B cell (primary cell): ENCODE data around the gene ZFP1. TPM values are rescaled to one million over a fixed set of nuclear protein-coding genes. Genes with fewer than 3 reads are reported as not detected.

ENCODE experiments used
- ATAC-seq: fragments of 200-7000 bp; cut with Tn5 transposase; one replicate; pipeline ENCODE4 v1.10.0; 2021; ENCODE audit warnings: low read depth, mild to moderate bottlenecking, moderate number of reproducible peaks, moderate library complexity
- CTCF ChIA-PET: fragments of 350-600 bp; sonication (Branson Sonifier 250); formaldehyde crosslinking; loops from one replicate; lab custom pipeline; 2021; ENCODE audit warnings: antibody characterized with exemption, inconsistent platforms; lab: Charles Lee
- POLR2A ChIA-PET: fragments of 350-600 bp; sonication (Branson Sonifier 250); formaldehyde crosslinking; loops from one replicate; lab custom pipeline; 2021; ENCODE audit warnings: antibody characterized with exemption; lab: Charles Lee
- DNase-seq: peaks from one replicate; pipeline ENCODE4 v3.0.0; 2013
- H2AFZ ChIP-seq: 2 replicates; pipeline ENCODE4 v1.6.1; 2012; ENCODE audit warnings: mild to moderate bottlenecking, low read depth, low read length; ENCODE audit not compliant: insufficient read depth, poor library complexity, severe bottlenecking
- H3K27ac ChIP-seq, 2 donors: 1 replicate in 1 of 2; 2 replicates in 1 of 2; pipeline ENCODE4 v1.5.1; 2012 to 2013; ENCODE audit warnings: low read length in 2 of 2, mild to moderate bottlenecking in 2 of 2, moderate library complexity in 1 of 2
- H3K27me3 ChIP-seq, 4 experiments: fragments of 200-600 bp in 1 of 4; sonication (generic) in 1 of 4; replicated peaks in 1 of 4; 1 replicate in 2 of 4; 2 replicates in 2 of 4; pipeline versions ENCODE4 v1.6.1 to v1.7.0; 2013 to 2016; ENCODE audit warnings: low read length in 3 of 4, mild to moderate bottlenecking in 2 of 4, mixed read lengths in 1 of 4, moderate library complexity in 1 of 4; ENCODE audit not compliant: insufficient read depth in 4 of 4, control insufficient read depth in 3 of 4; ENCODE audit errors: control extremely low read depth in 1 of 4
- H3K36me3 ChIP-seq, 2 experiments: replicated peaks in 1 of 2; 1 replicate in 1 of 2; 2 replicates in 1 of 2; pipeline versions ENCODE4 v1.6.1 to v1.7.1; 2013; ENCODE audit warnings: low read length in 1 of 2; ENCODE audit not compliant: insufficient read depth in 2 of 2, control insufficient read depth in 1 of 2; ENCODE audit errors: control extremely low read depth in 1 of 2, extremely low read depth in 1 of 2
- H3K4me1 ChIP-seq, 2 donors: fragments of 200-600 bp in 1 of 2; sonication (generic) in 1 of 2; 1 replicate in 1 of 2; 2 replicates in 1 of 2; pipeline versions ENCODE4 v1.5.1 to v1.6.1; 2013 to 2017; ENCODE audit warnings: low read length in 2 of 2; ENCODE audit not compliant: control insufficient read depth in 2 of 2, insufficient read depth in 2 of 2
- H3K4me2 ChIP-seq: replicated peaks from 2 replicates; pipeline ENCODE3; 2012; ENCODE audit warnings: mild to moderate bottlenecking, low read depth, low read length; ENCODE audit not compliant: poor library complexity, severe bottlenecking
- H3K4me3 ChIP-seq, 5 experiments: fragments of 200-600 bp in 1 of 5; sonication (generic) in 1 of 5; 1 replicate in 3 of 5; 2 replicates in 2 of 5; pipeline versions ENCODE4 v1.5.1 to v1.7.0; 2011 to 2016; ENCODE audit warnings: low read length in 4 of 5, mild to moderate bottlenecking in 4 of 5, low read depth in 2 of 5, control low read depth in 1 of 5, moderate library complexity in 1 of 5; ENCODE audit not compliant: insufficient read depth in 1 of 5; ENCODE audit errors: control extremely low read depth in 1 of 5, extremely low read depth in 1 of 5
- H3K79me2 ChIP-seq: fragments of 200-600 bp; sonication (generic); one replicate; pipeline ENCODE4 v1.6.0; 2016; ENCODE audit warnings: low read length; ENCODE audit not compliant: control insufficient read depth, insufficient read depth
- H3K9ac ChIP-seq: fragments of 200-600 bp; sonication (generic); 2 replicates; pipeline ENCODE4 v1.6.1; 2017; ENCODE audit warnings: mild to moderate bottlenecking, low read length, moderate library complexity
- H3K9me3 ChIP-seq, 3 donors: one replicate each; pipeline versions ENCODE4 v1.6.1 to v1.7.1; 2013; ENCODE audit warnings: low read length in 2 of 3; ENCODE audit not compliant: control insufficient read depth in 2 of 3, insufficient read depth in 1 of 3; ENCODE audit errors: control extremely low read depth in 1 of 3
- H4K20me1 ChIP-seq: 2 replicates; pipeline ENCODE4 v1.6.0; 2012; ENCODE audit warnings: mild to moderate bottlenecking, low read length; ENCODE audit not compliant: insufficient read depth, control insufficient read depth, poor library complexity, severe bottlenecking
- H3K27ac Mint-ChIP-seq: one replicate; pipeline ENCODE4 v1.8.0; 2021; ENCODE audit warnings: mixed read lengths
- H3K27me3 Mint-ChIP-seq: one replicate; pipeline ENCODE4 v1.8.0; 2021; ENCODE audit warnings: mixed read lengths
- H3K4me1 Mint-ChIP-seq: one replicate; pipeline ENCODE4 v1.8.0; 2021; ENCODE audit warnings: mixed read lengths
- H3K4me3 Mint-ChIP-seq: one replicate; pipeline ENCODE4 v1.8.0; 2021; ENCODE audit warnings: mixed read lengths
- H3K9me3 Mint-ChIP-seq: one replicate; pipeline ENCODE4 v1.8.0; 2022; ENCODE audit warnings: mixed read lengths; ENCODE audit not compliant: insufficient read depth
- CTCF ChIP-seq: fragments of 200-600 bp; IDR thresholded peaks from one replicate; pipeline ENCODE4 v1.8.0; 2022; ENCODE audit warnings: antibody characterized with exemption, mild to moderate bottlenecking
- EZH2 ChIP-seq: IDR thresholded peaks from 2 replicates; pipeline ENCODE4 v1.6.1; 2012; ENCODE audit warnings: borderline replicate concordance, low read depth, mild to moderate bottlenecking, moderate library complexity, low read length; ENCODE audit not compliant: insufficient read depth, poor library complexity, severe bottlenecking
- WGBS: methylation state at CpG from one replicate; pipeline ENCODE4 v1.1.5; 2013; ENCODE audit warnings: missing lambda C conversion rate; ENCODE audit not compliant: insufficient coverage; 5-methylcytosine and 5-hydroxymethylcytosine counted together
- intact Hi-C: fragments of 100-400 bp; cut with micrococcal nuclease; formaldehyde crosslinking; loops from one replicate; pipeline ENCODE4 v1.10.0; 2022
- polyA minus RNA-seq: library from RNA; depleted of rRNA, polyadenylated mRNA; stranded (reverse); fragments of >200 nt; gene quantifications from 2 replicates; pipeline ENCODE4 v1.2.3, GENCODE V29; 2012
- polyA plus RNA-seq: library from polyadenylated mRNA; depleted of rRNA; stranded (reverse); fragments of >200 nt; gene quantifications from 2 replicates; pipeline ENCODE4 v1.2.3, GENCODE V29; 2012
- total RNA-seq, 2 donors: library from RNA; stranded (reverse); fragments of 120-200 nt in 1 of 2; gene quantifications; 1 replicate in 1 of 2; 2 replicates in 1 of 2; pipeline versions ENCODE4 v1.2.3 to v1.2.4, GENCODE V29; 2013 to 2022

Gene ZFP1
- total RNA-seq (13.4 and 14.1 TPM in 2 replicates), polyA plus RNA-seq (3.4 and 4.9 TPM in 2 replicates), polyA minus RNA-seq (2.8 and 8.6 TPM in 2 replicates)
- total RNA-seq (2013) = 10.9 TPM

GRCh38 chr16:75148311-75149195 is at the start of gene ZFP1:
Gene ZFP1 (plus strand): TSS chr16:75148524. CDS start chr16:75152952, 4,428 bp downstream.
- peak within 1 kb of the TSS; percentile 92 for H3K9ac ChIP-seq
- peaks cover 0 to 24% (median 9%) of the 10 kb centered on the region in 3 donors for H3K9me3 ChIP-seq
- no peaks in the 10 kb centered on the region for H3K27me3 Mint-ChIP-seq
- intact Hi-C loops = loop anchor here (1.0 to 10.0 kb wide), 10 partner anchors 37 to 854 kb away; partner anchors contain the start of genes ADAT1, CFDP1, GLG1 and PSMD7
- peak; percentile 86 for ATAC-seq
- peak within 1 kb of the TSS; percentile 89 for H3K4me3 Mint-ChIP-seq
- peaks cover 9% of the 10 kb centered on the region for H3K9me3 Mint-ChIP-seq
- H4K20me1 ChIP-seq = no peaks in the 10 kb centered on the region
- H3K4me1 ChIP-seq = peaks cover 5 to 7% of the 10 kb centered on the region in 2 donors
- peaks cover 20% of the 10 kb centered on the region for H3K4me1 Mint-ChIP-seq
- peak within 1 kb of the TSS; percentile 86 to 90 for H3K27ac ChIP-seq
- DNase-seq = peak; percentile 95
- WGBS = 1% methylated on average over 90 of the region's 93 CpGs
- H3K4me3 ChIP-seq = peak within 1 kb of the TSS; percentile 54 to 97 (median 95)
- peak within 1 kb of the TSS; percentile 100 for H2AFZ ChIP-seq
- TF ChIP-seq EZH2 = no peak
- peaks cover 0 to under 1% of the 10 kb centered on the region in 2 experiments for H3K36me3 ChIP-seq
- H3K79me2 ChIP-seq = peaks cover 36% of the 10 kb centered on the region
- H3K27ac Mint-ChIP-seq = peak within 1 kb of the TSS; percentile 90
- ChIA-PET CTCF (interaction anchor here (1.0 kb wide), 2 partner anchors 50 to 315 kb away, joined by 3 read pairs; no protein-coding TSS in a partner anchor), POLR2A (no interaction called here)
- peak within 1 kb of the TSS; percentile 88 for H3K4me2 ChIP-seq
- H3K27me3 ChIP-seq = peaks cover 0 to 2% (median 0%) of the 10 kb centered on the region in 4 experiments

DNA sequence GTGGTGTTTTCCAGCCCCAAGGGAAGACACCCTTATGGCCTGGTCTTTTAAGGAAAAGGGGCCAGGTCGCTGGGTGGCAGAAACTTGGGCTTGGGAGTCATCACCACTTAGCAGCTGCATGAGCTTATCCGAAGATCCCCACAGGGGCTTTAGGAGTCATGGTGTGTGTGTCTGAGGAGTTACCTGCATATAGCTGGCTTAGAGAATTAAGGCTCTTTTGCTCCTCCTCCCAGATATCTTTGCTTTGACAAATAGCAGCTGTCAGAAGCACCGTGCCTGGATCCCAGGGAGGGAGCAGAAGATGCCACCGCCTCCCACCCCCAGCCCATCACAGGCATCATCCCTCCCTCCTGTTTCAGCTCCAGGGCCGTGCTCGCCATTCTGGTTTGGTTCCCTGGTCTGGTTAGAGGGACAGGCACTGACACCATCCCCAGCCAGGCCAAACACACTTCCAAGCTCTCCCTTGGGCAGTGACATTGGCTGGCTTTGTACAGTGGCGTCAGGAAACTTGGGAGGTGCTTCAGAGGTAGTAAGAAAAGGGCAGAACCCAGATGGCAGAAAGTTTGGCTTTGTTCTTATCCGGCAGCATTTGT is 49.2 kb upstream of the ZFP1 start:
- peaks cover 15% of the 10 kb centered on the region for H3K4me1 Mint-ChIP-seq
- Histone ChIP-seq H3K9ac (no peak overlapping the region), H3K27ac (no peak overlapping the region), H3K4me1 (peaks cover 8 to 20% of the 10 kb centered on the region in 2 donors), H3K9me3 (no peaks in the 10 kb centered on the region), H2AFZ (no peak overlapping the region), H3K4me3 (no peak overlapping the region), H3K36me3 (no peaks in the 10 kb centered on the region), H3K27me3 (peaks cover 0 to 28% (median 6%) of the 10 kb centered on the region in 4 experiments), H3K4me2 (no peak overlapping the region), H3K79me2 (no peaks in the 10 kb centered on the region), H4K20me1 (no peaks in the 10 kb centered on the region)
- H3K9me3 Mint-ChIP-seq = no peaks in the 10 kb centered on the region
- ChIA-PET POLR2A (no interaction called here), CTCF (interaction anchor here (0.5 to 4.3 kb wide), 3 partner anchors 11 to 53 kb away, joined by 3 to 15 read pairs (median 3); no protein-coding TSS in a partner anchor)
- peaks cover 26% of the 10 kb centered on the region for H3K27me3 Mint-ChIP-seq
- intact Hi-C loops = no loop called here
- DNase-seq (no peak), ATAC-seq (no peak)
- H3K27ac Mint-ChIP-seq = no peak overlapping the region
- TF ChIP-seq EZH2 (no peak), CTCF (no peak)
- H3K4me3 Mint-ChIP-seq = no peak overlapping the region
- 76% methylated on average over 6 of the region's 8 CpGs for WGBS
